Ovary (tissue), 3 donors: ENCODE measurements around the gene ZAR1.

Experiments used
- CTCF ChIP-seq, 3 donors: fragments of 450-650 bp in 2 of 3; fragments of 200-600 bp in 1 of 3; IDR thresholded peaks; one replicate each; pipeline versions ENCODE4 v1.5.1 to v1.8.0; 2016 to 2022; ENCODE audit warnings: antibody characterized with exemption in 3 of 3, mild to moderate bottlenecking in 1 of 3
- EP300 ChIP-seq: sonication (generic); formaldehyde crosslinking; IDR thresholded peaks from one replicate; pipeline ENCODE4 v1.6.1; 2017; ENCODE audit warnings: antibody characterized with exemption
- POLR2A ChIP-seq: fragments of 450-650 bp; IDR thresholded peaks from one replicate; pipeline ENCODE4 v1.6.1; 2017; ENCODE audit warnings: antibody characterized with exemption, mild to moderate bottlenecking, moderate library complexity
- donor health status: DM: no; HTN: no; CAD: no.

- TF ChIP-seq CTCF (IDR thresholded peaks at IDR 0.05): no peak
- TF ChIP-seq POLR2A: no peak
- no peak for TF ChIP-seq EP300
Observed at GRCh38 chr4:48526406-48526805, 36.4 kb downstream of the ZAR1 start.
